HG03159 (cell line): ENCODE results near the gene TTC9.
A peak's percentile ranks its signal among the peaks of the same experiment; 100 is the strongest.

ENCODE experiments used
- ATAC-seq: cut with Tn5 transposase; IDR thresholded peaks from one replicate; pipeline ENCODE4 v1.9.1; 2021; ENCODE audit warnings: mild to moderate bottlenecking, moderate library complexity; ENCODE audit not compliant: unreplicated experiment

The TTC9 gene

GRCh38 chr14:70641548-70642302 is at the start of gene TTC9:
TTC9 (plus strand) TSS chr14:70641916; CDS start chr14:70642130, 214 bp downstream.
- ATAC-seq = no peak

GRCh38 chr14:70594461-70594860 is 47.3 kb upstream of the TTC9 start:
- ATAC-seq = no peak

- ATAC-seq = no peak
Measured at GRCh38 chr14:70595443-70596185, 46.1 kb upstream of the TTC9 start.

DNA sequence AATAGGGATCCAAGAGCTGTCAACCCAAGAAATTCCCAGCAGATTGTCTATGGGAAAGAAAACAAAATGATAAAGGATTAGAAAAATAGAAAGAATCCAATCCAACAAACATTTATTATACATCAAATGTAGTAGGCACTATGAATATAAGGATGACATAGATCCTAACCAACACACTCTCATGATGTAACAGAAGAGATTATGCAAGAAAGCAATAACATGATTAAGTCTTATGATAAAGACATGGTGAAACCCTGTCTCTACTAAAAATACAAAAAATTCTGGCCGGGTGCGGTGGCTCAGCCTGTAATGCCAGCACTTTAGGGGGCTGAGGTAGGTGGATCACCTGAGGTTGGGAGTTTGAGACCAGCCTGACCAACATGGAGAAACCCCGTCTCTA is 44.0 kb upstream of the TTC9 start:
- ATAC-seq = no peak

DNA sequence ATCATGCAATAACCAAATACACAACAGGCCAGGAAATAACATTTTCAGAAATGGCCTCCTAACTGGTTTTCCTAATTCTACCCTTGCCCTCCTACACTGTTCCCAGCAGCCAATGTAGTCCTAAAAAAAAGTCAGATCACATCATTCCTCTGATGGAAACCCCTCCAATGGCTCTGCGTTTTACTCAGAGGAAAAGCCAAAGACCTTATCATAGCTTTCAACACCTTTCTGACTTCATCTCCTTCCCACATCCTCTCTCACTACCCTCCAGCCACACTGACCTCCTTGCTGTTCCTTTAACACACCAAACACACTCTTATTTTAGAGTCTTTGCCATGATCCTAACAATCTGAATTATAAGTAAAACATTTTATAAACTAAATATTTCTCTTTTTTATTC is 42.4 kb upstream of the TTC9 start:
- ATAC-seq = no peak

GRCh38 chr14:70600382-70601157 is 41.1 kb upstream of the TTC9 start, which contains the start of gene MED6:
MED6 (minus strand) TSS chr14:70600655; CDS start chr14:70600637, 18 bp downstream.
- peak; percentile 80 for ATAC-seq

GRCh38 chr14:70601162-70601561 is 40.6 kb upstream of the TTC9 start:
- no peak for ATAC-seq

GRCh38 chr14:70602254-70602653 is 39.5 kb upstream of the TTC9 start:
- ATAC-seq = no peak

- ATAC-seq = no peak
Measured at GRCh38 chr14:70611216-70611615, 30.5 kb upstream of the TTC9 start.

DNA sequence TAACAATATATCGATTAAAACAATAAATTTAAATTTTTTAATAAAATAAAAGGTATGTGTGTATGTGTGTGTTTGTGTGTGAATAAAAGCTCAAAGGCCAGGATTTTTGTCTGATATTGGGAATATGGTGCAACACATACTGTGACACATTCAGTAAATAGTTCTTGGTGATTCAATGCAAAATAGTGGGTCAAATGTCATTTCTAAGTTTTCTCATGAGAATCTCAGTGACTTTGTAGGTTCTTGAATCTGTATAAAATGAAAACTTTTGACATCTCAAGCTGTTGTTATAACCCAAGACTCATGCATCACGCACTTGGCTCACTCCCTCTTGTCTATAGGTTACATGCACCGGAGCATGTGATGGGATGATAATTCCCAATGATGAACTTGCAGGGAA is 25.1 kb upstream of the TTC9 start:
- no peak for ATAC-seq

DNA sequence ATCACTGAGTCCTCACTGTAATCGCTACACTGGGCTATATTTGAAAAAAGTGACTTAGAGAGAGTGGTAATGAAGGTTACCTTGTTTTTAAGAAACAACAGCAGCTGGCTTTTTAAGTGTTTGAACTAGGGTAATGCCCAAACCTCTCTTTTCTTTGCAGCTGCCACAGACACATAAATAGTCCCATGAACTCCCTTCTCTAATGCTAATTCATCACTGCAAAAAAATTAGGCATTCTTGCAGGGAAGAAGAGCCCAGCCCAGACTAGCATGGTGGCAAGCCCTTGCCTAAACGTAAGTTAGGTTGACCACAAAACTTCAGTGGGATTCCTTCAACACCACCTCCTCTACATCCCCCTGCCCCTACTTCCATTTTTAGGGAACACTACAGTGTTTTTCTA is 23.4 kb upstream of the TTC9 start:
- no peak for ATAC-seq

DNA sequence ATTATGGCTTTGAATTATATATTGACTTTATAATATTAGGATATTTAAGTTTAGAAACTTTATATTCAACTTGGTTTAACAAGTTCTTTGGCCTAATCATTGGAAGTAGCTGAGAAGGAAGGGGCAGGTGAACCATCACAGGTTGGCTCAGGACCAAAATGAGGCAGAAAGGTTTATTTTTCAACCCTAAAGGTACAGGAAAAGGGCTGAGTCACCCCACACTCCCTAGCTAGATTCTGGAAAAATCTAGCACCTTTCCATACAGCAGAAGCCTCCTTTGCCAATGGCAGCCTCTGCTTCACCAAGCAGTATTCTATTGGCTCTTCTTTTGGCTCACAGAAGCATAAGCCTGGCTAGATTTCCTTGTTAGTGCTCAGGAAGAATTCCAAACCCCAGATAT is 22.0 kb upstream of the TTC9 start:
- no peak for ATAC-seq

GRCh38 chr14:70622111-70622712 is 19.5 kb upstream of the TTC9 start:
- ATAC-seq = no peak

DNA sequence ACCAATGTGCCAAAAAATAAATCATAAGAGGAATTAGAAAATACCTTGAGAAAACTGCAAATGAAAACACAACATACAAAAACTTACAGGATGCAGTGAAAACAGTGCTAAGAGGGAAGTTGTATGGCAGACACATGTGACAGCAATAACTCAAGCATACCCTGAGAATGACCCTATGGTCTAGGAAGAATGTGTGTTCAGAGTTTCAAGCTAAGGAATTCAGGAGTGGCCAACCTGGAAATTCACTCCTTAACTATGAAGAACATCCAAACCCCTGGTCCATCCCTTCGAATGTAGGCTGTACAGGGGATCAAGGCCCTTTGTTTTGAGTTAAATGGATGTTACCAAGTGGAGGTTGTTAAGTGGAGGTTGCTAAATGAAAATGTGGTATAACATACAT is 16.7 kb upstream of the TTC9 start:
- no peak for ATAC-seq

GRCh38 chr14:70631948-70632347 is 9.8 kb upstream of the TTC9 start:
- ATAC-seq = no peak

DNA sequence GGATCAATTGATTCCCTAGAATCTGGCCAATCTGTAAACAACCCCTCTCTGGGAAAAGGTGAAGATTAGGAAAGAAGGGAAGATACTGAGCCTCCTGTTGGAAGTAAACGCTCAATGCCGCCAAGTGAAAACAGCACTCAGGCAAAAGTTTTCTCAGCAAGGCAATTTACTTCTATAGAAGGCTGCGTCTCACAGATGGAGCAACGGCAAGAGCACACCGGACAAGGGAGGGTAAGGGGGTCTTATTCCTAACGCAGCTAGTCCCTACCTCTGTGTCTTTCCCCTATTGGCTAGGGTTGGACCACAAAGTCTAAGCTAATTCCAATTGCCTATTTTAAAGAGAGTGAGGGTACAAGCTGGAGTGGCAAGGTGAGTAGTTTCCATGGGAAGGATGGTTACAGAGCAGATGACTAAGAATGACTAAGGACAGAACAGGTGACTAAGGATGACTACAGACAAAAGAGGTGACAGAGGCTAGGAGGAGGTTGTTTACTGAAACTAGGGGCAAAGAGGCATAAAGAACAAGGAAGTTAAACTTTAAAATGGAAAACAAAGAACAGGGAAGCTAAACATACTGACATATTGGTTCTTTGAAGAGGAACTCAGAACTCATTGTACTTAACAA is 5.6 kb upstream of the TTC9 start:
- ATAC-seq = no peak

- no peak for ATAC-seq
Measured at GRCh38 chr14:70638416-70638815, 3.3 kb upstream of the TTC9 start.

DNA sequence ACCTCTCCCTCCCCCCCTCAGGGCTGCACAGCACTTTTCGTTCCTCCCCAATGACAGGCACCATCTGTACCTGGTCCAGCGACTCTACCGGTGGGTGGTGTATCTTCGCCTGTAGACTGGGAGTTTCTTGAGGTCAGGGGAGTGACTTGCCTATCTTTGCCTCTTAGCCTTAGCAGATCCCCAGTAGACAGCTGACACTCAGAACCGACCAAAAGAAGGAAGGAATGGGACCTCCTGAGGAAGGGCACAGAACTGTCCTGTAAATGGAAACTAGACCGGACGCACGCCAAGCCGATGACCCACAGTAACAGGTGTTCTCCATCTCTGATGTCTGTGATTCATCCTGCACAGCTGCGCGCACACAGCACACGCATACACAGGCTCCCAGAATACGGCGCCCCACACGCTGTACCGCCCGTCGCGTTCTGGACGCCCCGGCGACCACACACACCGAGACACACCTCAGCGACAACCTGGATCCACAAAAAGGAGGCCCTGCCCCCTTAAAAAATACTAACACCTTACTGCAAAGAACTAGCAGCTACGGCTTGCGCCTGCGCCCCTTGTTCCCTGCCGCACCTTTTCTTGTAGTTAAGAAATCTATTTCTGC is 673 bp upstream of the TTC9 start:
- ATAC-seq = peak; percentile 72

DNA sequence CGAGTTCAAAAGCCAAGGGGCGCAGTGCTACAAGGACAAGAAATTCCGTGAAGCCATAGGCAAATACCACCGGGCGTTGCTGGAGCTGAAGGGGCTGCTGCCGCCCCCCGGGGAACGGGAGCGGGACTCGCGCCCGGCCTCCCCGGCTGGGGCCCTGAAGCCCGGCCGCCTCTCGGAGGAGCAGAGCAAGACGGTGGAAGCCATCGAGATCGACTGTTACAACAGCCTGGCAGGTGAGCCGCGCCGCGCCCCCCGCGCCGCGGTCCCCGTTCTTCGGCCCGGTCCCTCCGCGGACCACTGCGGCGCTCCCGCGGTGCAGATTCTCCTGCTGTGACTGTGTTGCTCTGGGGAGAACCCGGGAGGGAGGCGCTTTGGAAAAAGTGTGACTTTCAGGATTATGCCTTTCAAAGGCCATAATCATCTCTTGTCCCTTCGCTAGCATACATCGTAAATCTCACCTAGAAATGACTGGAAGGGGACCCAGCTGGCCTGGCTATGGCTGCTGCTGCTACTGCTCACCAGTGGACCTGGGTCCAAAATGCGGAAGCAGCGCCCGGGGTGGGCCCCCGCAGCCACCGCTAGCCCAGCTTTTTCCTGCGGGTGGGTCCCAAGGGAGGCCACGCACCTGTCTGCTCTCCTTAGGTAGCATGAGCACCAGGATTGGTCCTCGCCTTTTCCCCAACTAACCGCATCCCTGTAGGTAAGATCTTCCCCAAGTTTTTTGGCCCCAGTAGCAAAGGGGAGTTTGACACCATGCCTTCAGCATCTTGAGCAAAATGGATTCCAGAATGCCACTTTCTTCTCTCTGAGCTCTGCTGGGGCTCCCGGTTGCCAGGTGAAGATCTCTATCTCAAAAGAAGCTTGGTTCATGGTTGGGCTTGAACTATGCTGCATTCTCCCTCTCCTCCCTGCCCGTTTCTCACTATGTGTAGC is 853 bp downstream of the TTC9 start:
- ATAC-seq = no peak
